ENCODE measurements around the gene TOMM20.

DNA sequence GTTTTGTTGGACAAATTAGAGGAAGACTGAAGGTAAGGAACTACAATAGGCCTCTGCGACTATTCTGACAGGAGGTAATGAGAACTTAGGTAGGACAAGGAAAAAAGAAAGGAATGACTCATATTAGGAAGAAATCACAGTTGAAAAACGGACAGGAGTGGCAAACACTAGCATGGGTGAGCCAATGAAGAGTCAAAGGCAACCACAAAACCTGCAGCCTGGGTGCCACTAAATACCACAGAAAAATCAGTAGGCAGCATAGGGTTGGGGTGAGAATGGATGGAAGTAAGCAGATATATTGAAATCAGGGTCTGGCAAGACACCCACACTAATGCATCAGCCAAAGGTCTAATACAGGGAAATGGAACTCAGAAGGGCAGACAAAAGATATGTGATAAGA, 22.4 kb upstream of the TOMM20 start:
- TF ChIP-seq POLR2A (IDR thresholded peaks at IDR 0.05; ENCODE audit: borderline replicate concordance, extremely low read depth, insufficient read depth, insufficient read length) = no peak
- TF ChIP-seq SP1 (IDR thresholded peaks at IDR 0.05; ENCODE audit: low read depth) = no peak
- TF ChIP-seq ZNF274 (IDR thresholded peaks at IDR 0.05; ENCODE audit: low read depth, low read length) = no peak
- no peak for TF ChIP-seq TCF7L2 (IDR thresholded peaks at IDR 0.05; ENCODE audit: borderline replicate concordance, extremely low read depth, insufficient read depth, insufficient read length)
- TF ChIP-seq, protein P1, sequence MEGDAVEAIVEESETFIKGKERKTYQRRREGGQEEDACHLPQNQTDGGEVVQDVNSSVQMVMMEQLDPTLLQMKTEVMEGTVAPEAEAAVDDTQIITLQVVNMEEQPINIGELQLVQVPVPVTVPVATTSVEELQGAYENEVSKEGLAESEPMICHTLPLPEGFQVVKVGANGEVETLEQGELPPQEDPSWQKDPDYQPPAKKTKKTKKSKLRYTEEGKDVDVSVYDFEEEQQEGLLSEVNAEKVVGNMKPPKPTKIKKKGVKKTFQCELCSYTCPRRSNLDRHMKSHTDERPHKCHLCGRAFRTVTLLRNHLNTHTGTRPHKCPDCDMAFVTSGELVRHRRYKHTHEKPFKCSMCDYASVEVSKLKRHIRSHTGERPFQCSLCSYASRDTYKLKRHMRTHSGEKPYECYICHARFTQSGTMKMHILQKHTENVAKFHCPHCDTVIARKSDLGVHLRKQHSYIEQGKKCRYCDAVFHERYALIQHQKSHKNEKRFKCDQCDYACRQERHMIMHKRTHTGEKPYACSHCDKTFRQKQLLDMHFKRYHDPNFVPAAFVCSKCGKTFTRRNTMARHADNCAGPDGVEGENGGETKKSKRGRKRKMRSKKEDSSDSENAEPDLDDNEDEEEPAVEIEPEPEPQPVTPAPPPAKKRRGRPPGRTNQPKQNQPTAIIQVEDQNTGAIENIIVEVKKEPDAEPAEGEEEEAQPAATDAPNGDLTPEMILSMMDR (IDR thresholded peaks at IDR 0.05 in 2 of 3, conservative IDR thresholded peaks at IDR 0.05 in 1 of 3; ENCODE audit: borderline replicate concordance in 1 of 3, insufficient read depth in 1 of 3, low read depth in 2 of 3, low read length in 2 of 3) = no peak
- no peak for TF ChIP-seq POLR2AphosphoS5 (IDR thresholded peaks at IDR 0.05; ENCODE audit: low read depth, low read length)
- TF ChIP-seq, protein P2, sequence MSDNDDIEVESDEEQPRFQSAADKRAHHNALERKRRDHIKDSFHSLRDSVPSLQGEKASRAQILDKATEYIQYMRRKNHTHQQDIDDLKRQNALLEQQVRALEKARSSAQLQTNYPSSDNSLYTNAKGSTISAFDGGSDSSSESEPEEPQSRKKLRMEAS (IDR thresholded peaks at IDR 0.05) = no peak
- TF ChIP-seq YY1 (IDR thresholded peaks at IDR 0.05; ENCODE audit: extremely low read depth, insufficient replicate concordance, low read depth, low read length) = no peak
- TF ChIP-seq CBX3 (IDR thresholded peaks at IDR 0.05; ENCODE audit: low read depth) = no peak
- no peak for TF ChIP-seq EZH2phosphoT487 (IDR thresholded peaks at IDR 0.05; ENCODE audit: borderline replicate concordance)
- TF ChIP-seq CEBPB (IDR thresholded peaks at IDR 0.05; ENCODE audit: low read depth) = no peak
- no peak for TF ChIP-seq RAD21 (IDR thresholded peaks at IDR 0.05; ENCODE audit: low read depth)
